H1 (cell line): ENCODE data around the gene TBL1Y. TPM values are rescaled to one million over a fixed set of nuclear protein-coding genes. Genes with fewer than 3 reads are reported as not detected.

Source experiments
- CTCF ChIA-PET: fragments of 300-600 bp; sonication (Branson Sonifier 250); formaldehyde crosslinking; loops from one replicate; lab custom pipeline; 2021; ENCODE audit not compliant: partially characterized antibody; lab: Charles Lee
- POLR2A ChIA-PET: fragments of 300-600 bp; sonication (Branson Sonifier 250); formaldehyde crosslinking; loops from one replicate; lab custom pipeline; 2021; ENCODE audit warnings: inconsistent platforms; ENCODE audit not compliant: partially characterized antibody; lab: Charles Lee
- DNase-seq, 2 experiments: peaks; one replicate each; pipeline versions ENCODE4 v3.0.0 to v3.0.0-alpha.2; 2010 to 2022; ENCODE audit warnings: low spot score in 2 of 2, low read depth in 1 of 2, mixed read lengths in 1 of 2
- FAIRE-seq: peaks from 2 replicates; lab custom pipeline; 2011; peaks lifted over from hg19 to GRCh38; lab: Jason Lieb, UNC
- H2AFZ ChIP-seq: 2 replicates; pipeline ENCODE4 v1.8.1; 2012; ENCODE audit warnings: low read length, inconsistent platforms
- H2AK5ac ChIP-seq: 2 replicates; pipeline ENCODE4 v1.6.1; 2013; ENCODE audit warnings: low read depth, low read length
- H2BK120ac ChIP-seq: replicated peaks from 2 replicates; pipeline ENCODE3; 2013; ENCODE audit warnings: low read depth, low read length, inconsistent platforms
- H2BK12ac ChIP-seq: 2 replicates; pipeline ENCODE4 v1.6.1; 2013; ENCODE audit warnings: low read depth, low read length
- H2BK15ac ChIP-seq: 2 replicates; pipeline ENCODE4 v1.6.1; 2013; ENCODE audit warnings: low read length
- H2BK20ac ChIP-seq: 2 replicates; pipeline ENCODE4 v1.6.1; 2013; ENCODE audit warnings: low read length
- H2BK5ac ChIP-seq: 2 replicates; pipeline ENCODE4 v1.6.1; 2013; ENCODE audit warnings: low read depth, low read length
- H3K14ac ChIP-seq: 2 replicates; pipeline ENCODE4 v1.6.1; 2013; ENCODE audit warnings: inconsistent platforms; ENCODE audit not compliant: insufficient read length
- H3K18ac ChIP-seq: 2 replicates; pipeline ENCODE4 v1.6.1; 2013; ENCODE audit warnings: low read length; ENCODE audit errors: extremely low read depth
- H3K23ac ChIP-seq: 2 replicates; pipeline ENCODE4 v1.6.1; 2013; ENCODE audit warnings: inconsistent platforms; ENCODE audit not compliant: insufficient read length
- H3K23me2 ChIP-seq: 2 replicates; pipeline ENCODE4 v1.6.1; 2013; ENCODE audit warnings: low read depth, low read length
- H3K27ac ChIP-seq: 2 replicates; pipeline ENCODE4 v1.6.1; 2011; ENCODE audit warnings: low read depth, low read length, inconsistent platforms
- H3K27me3 ChIP-seq, 4 experiments: replicated peaks in 1 of 4; 1 replicate in 1 of 4; 2 replicates in 3 of 4; pipeline versions ENCODE4 v1.6.1 to v1.8.1; 2011 to 2013; ENCODE audit warnings: low read length in 3 of 4, mild to moderate bottlenecking in 3 of 4, inconsistent platforms in 2 of 4, mixed read lengths in 2 of 4, moderate library complexity in 1 of 4; ENCODE audit not compliant: control insufficient read depth in 3 of 4, insufficient read depth in 3 of 4; ENCODE audit errors: extremely low read depth in 1 of 4
- H3K36me3 ChIP-seq, 4 experiments: 2 replicates each; pipeline versions ENCODE4 v1.6.1 to v1.8.1; 2011 to 2013; ENCODE audit warnings: mild to moderate bottlenecking in 4 of 4, low read length in 3 of 4, moderate library complexity in 2 of 4, control low read depth in 1 of 4, inconsistent platforms in 1 of 4; ENCODE audit not compliant: insufficient read depth in 4 of 4, control insufficient read depth in 2 of 4
- H3K4ac ChIP-seq: replicated peaks from 2 replicates; pipeline ENCODE3; 2013; ENCODE audit warnings: low read length, low read depth, mixed read lengths, inconsistent platforms; ENCODE audit not compliant: insufficient read length
- H3K4me1 ChIP-seq, 4 experiments: replicated peaks in 1 of 4; 1 replicate in 1 of 4; 2 replicates in 3 of 4; pipeline versions ENCODE4 v1.6.1 to v1.8.1; 2011 to 2013; ENCODE audit warnings: low read length in 3 of 4, inconsistent platforms in 2 of 4, mixed read lengths in 1 of 4; ENCODE audit not compliant: insufficient read depth in 4 of 4, control insufficient read depth in 3 of 4
- H3K4me2 ChIP-seq, 2 experiments: 2 replicates each; pipeline versions ENCODE4 v1.6.1 to v1.8.1; 2011 to 2013; ENCODE audit warnings: low read depth in 2 of 2, low read length in 2 of 2, control low read depth in 1 of 2, inconsistent platforms in 1 of 2, mild to moderate bottlenecking in 1 of 2; ENCODE audit not compliant: insufficient read depth in 1 of 2
- H3K4me3 ChIP-seq, 4 experiments: fragments of 200-600, 300-600 bp in 1 of 4; sonication (generic), shearing (Covaris generic), sonication (Bioruptor Twin) in 1 of 4; 2 replicates each; pipeline versions ENCODE4 v1.5.1 to v1.8.1; 2011 to 2016; ENCODE audit warnings: low read length in 4 of 4, low read depth in 3 of 4, control low read depth in 2 of 4, inconsistent platforms in 2 of 4, mild to moderate bottlenecking in 2 of 4, mixed read lengths in 1 of 4, moderate library complexity in 1 of 4; ENCODE audit not compliant: insufficient read depth in 2 of 4; ENCODE audit errors: extremely low read depth in 1 of 4
- H3K56ac ChIP-seq: replicated peaks from 2 replicates; pipeline ENCODE3; 2013; ENCODE audit warnings: low read depth, mild to moderate bottlenecking, mixed read lengths, low read length, inconsistent platforms; ENCODE audit not compliant: insufficient read length
- H3K79me1 ChIP-seq: 2 replicates; pipeline ENCODE4 v1.6.1; 2013; ENCODE audit warnings: low read depth, low read length, control low read depth
- H3K79me2 ChIP-seq, 2 experiments: 2 replicates each; pipeline versions ENCODE4 v1.6.1 to v1.8.1; 2012 to 2013; ENCODE audit warnings: low read length in 2 of 2, mild to moderate bottlenecking in 2 of 2, inconsistent platforms in 1 of 2; ENCODE audit not compliant: insufficient read depth in 2 of 2, control insufficient read depth in 1 of 2
- H3K9ac ChIP-seq, 4 experiments: replicated peaks in 1 of 4; 1 replicate in 1 of 4; 2 replicates in 3 of 4; pipeline versions ENCODE4 v1.6.1 to v1.8.1; 2011 to 2013; ENCODE audit warnings: low read depth in 3 of 4, low read length in 3 of 4, control low read depth in 2 of 4, mild to moderate bottlenecking in 2 of 4, moderate library complexity in 2 of 4, inconsistent platforms in 1 of 4; ENCODE audit errors: extremely low read depth in 1 of 4
- H3K9me3 ChIP-seq, 2 experiments: 2 replicates each; pipeline versions ENCODE4 v1.6.1 to v1.8.1; 2012 to 2013; ENCODE audit warnings: mild to moderate bottlenecking in 2 of 2, moderate library complexity in 2 of 2, control low read depth in 1 of 2, inconsistent platforms in 1 of 2, low read depth in 1 of 2, low read length in 1 of 2, mixed read lengths in 1 of 2; ENCODE audit not compliant: insufficient read depth in 2 of 2
- H4K20me1 ChIP-seq, 2 experiments: replicated peaks in 1 of 2; 2 replicates each; pipeline versions ENCODE3 to v1.8.1; 2011 to 2013; ENCODE audit warnings: inconsistent platforms in 2 of 2, low read length in 2 of 2, mild to moderate bottlenecking in 1 of 2; ENCODE audit not compliant: insufficient read depth in 2 of 2, control insufficient read depth in 1 of 2
- H4K5ac ChIP-seq: 2 replicates; pipeline ENCODE4 v1.6.1; 2013; ENCODE audit warnings: low read length, low read depth, mixed read lengths, inconsistent platforms; ENCODE audit not compliant: insufficient read length
- H4K8ac ChIP-seq: 2 replicates; pipeline ENCODE4 v1.8.0; 2013; ENCODE audit warnings: mild to moderate bottlenecking, moderate library complexity, low read length, inconsistent platforms; ENCODE audit not compliant: insufficient read depth; ENCODE audit errors: extremely low read depth
- H4K91ac ChIP-seq: replicated peaks from 2 replicates; pipeline ENCODE3; 2013; ENCODE audit warnings: low read length, mixed read lengths, inconsistent platforms; ENCODE audit not compliant: insufficient read length
- BRCA1 ChIP-seq: IDR thresholded peaks from 2 replicates; pipeline ENCODE4 v1.6.1; 2012; ENCODE audit warnings: low read depth, low read length, improper control_type of control experiment
- RAD21 ChIP-seq, 2 experiments: IDR thresholded peaks in 1 of 2; conservative IDR thresholded peaks in 1 of 2; 2 replicates each; pipeline ENCODE4 v1.6.1; 2011; ENCODE audit warnings: low read depth in 2 of 2, low read length in 2 of 2, improper control_type of control experiment in 1 of 2, inconsistent platforms in 1 of 2, mild to moderate bottlenecking in 1 of 2, moderate library complexity in 1 of 2
- RFX5 ChIP-seq: IDR thresholded peaks from 2 replicates; pipeline ENCODE4 v1.6.1; 2011; ENCODE audit warnings: low read depth, low read length, improper control_type of control experiment, borderline replicate concordance
- RNF2 ChIP-seq: fragments of 200-900, 300-1000 bp; sonication (generic); IDR thresholded peaks from 2 replicates; pipeline ENCODE4 v1.7.1; 2016; ENCODE audit warnings: borderline replicate concordance, low read depth, mild to moderate bottlenecking, antibody characterized with exemption, low read length; ENCODE audit not compliant: poor library complexity, severe bottlenecking; ENCODE audit errors: missing control alignments
- RXRA ChIP-seq: IDR thresholded peaks from 2 replicates; pipeline ENCODE4 v1.6.1; 2011; ENCODE audit warnings: low read depth, mild to moderate bottlenecking, low read length, moderate library complexity; ENCODE audit not compliant: insufficient read depth
- SP1 ChIP-seq: IDR thresholded peaks from 2 replicates; pipeline ENCODE4 v1.6.1; 2011; ENCODE audit warnings: low read depth, low read length
- WGBS, 2 experiments: shearing (Covaris generic) in 1 of 2; methylation state at CpG; one replicate each; pipeline versions ENCODE4 v1.1.6 to v1.1.7; 2013 to 2015; ENCODE audit warnings: low lambda C conversion rate in 2 of 2, mixed read lengths in 2 of 2, inconsistent platforms in 1 of 2, low coverage in 1 of 2, missing lambda C conversion rate in 1 of 2; ENCODE audit not compliant: insufficient replicate concordance in 2 of 2, insufficient coverage in 1 of 2, insufficient read length in 1 of 2; ENCODE audit errors: extremely low coverage in 1 of 2, missing lambda C conversion rate in 1 of 2; 5-methylcytosine and 5-hydroxymethylcytosine counted together
- polyA plus RNA-seq, 7 experiments: library from polyadenylated mRNA; depleted of rRNA in 3 of 7; stranded (reverse) in 5 of 7; unstranded in 2 of 7; fragments of >200 nt in 5 of 7; fragments of 200-250 nt in 2 of 7; gene quantifications; 1 replicate in 5 of 7; 2 replicates in 1 of 7; 4 replicates in 1 of 7; pipeline versions ENCODE4 v1.2.1 to v1.2.3, GENCODE V29; 2011 to 2013; ENCODE audit warnings: missing spikeins in 2 of 7, mixed read lengths in 2 of 7
- total RNA-seq: library from RNA; stranded (reverse); fragmentation: NEBNext Ultra II Directional; extraction: Animal tissue kit (Norgen Biotek cat#: 25700); gene quantifications from 2 replicates; pipeline ENCODE4 v1.2.1, GENCODE V29; 2021
- TF ChIP-seq, protein P1 (sequence below), 3 experiments: IDR thresholded peaks; 1 replicate in 2 of 3; 2 replicates in 1 of 3; pipeline versions ENCODE4 v1.5.1 to v1.6.1; 2011; ENCODE audit warnings: low read length in 3 of 3, mild to moderate bottlenecking in 3 of 3, inconsistent platforms in 2 of 3, low read depth in 1 of 3, moderate library complexity in 1 of 3; ENCODE audit not compliant: insufficient read depth in 1 of 3; ENCODE audit errors: control extremely low read depth in 1 of 3

Gene TBL1Y
- total and polyA plus RNA-seq, 2 of the 8 experiments (the other 6 are each of a cell fraction or from before 2014, with no cell fraction given): 2.5 to 4.2 TPM

GRCh38 chrY:7092836-7093235 is 182.3 kb downstream of the TBL1Y start:
- H3K4me2 ChIP-seq: no peak overlapping the region
- peak; percentile 88 for FAIRE-seq

More at GRCh38 chrY:7092836-7093235, 182.3 kb downstream of the TBL1Y start:
- H3K9ac ChIP-seq: no peak overlapping the region
- H2BK120ac ChIP-seq: no peak overlapping the region
- no peaks in the 10 kb centered on the region for H3K36me3 ChIP-seq
- H4K8ac ChIP-seq: no peak overlapping the region
- DNase-seq: no peak
- H4K5ac ChIP-seq: no peak overlapping the region
- H2BK20ac ChIP-seq: no peak overlapping the region
- TF ChIP-seq RNF2 (no peak), RFX5 (no peak), BRCA1 (no peak), SP1 (no peak), RAD21 (IDR thresholded peaks at IDR 0.05 in 1 of 2, conservative IDR thresholded peaks at IDR 0.05 in 1 of 2; ENCODE audit: low read depth in 2 of 2, low read length in 2 of 2) (peak; percentile 46 to 62), RXRA (no peak)
- TF ChIP-seq, protein P1, sequence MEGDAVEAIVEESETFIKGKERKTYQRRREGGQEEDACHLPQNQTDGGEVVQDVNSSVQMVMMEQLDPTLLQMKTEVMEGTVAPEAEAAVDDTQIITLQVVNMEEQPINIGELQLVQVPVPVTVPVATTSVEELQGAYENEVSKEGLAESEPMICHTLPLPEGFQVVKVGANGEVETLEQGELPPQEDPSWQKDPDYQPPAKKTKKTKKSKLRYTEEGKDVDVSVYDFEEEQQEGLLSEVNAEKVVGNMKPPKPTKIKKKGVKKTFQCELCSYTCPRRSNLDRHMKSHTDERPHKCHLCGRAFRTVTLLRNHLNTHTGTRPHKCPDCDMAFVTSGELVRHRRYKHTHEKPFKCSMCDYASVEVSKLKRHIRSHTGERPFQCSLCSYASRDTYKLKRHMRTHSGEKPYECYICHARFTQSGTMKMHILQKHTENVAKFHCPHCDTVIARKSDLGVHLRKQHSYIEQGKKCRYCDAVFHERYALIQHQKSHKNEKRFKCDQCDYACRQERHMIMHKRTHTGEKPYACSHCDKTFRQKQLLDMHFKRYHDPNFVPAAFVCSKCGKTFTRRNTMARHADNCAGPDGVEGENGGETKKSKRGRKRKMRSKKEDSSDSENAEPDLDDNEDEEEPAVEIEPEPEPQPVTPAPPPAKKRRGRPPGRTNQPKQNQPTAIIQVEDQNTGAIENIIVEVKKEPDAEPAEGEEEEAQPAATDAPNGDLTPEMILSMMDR (IDR thresholded peaks at IDR 0.05; ENCODE audit: control extremely low read depth in 1 of 3, insufficient read depth in 1 of 3, low read depth in 1 of 3, low read length in 3 of 3): peak in 2 of 3 experiments; percentile 41 to 70; a peak in 2 of 4 replicates
- TF ChIP-seq, all 59 proteins: peak for 2
- Histone ChIP-seq H3K56ac (no peak overlapping the region), H4K20me1 (no peaks in the 10 kb centered on the region), H3K18ac (no peak overlapping the region), H3K4me3 (no peak overlapping the region), H3K23ac (no peak overlapping the region), H3K9me3 (no peaks in the 10 kb centered on the region), H3K27ac (no peak overlapping the region), H2AFZ (no peak overlapping the region), H3K23me2 (no peaks in the 10 kb centered on the region), H2BK15ac (no peak overlapping the region), H3K79me1 (no peaks in the 10 kb centered on the region), H3K4ac (no peak overlapping the region), H2AK5ac (no peak overlapping the region), H2BK5ac (no peak overlapping the region), H3K79me2 (no peaks in the 10 kb centered on the region), H2BK12ac (no peak overlapping the region), H3K4me1 (no peaks in the 10 kb centered on the region), H3K27me3 (no peaks in the 10 kb centered on the region), H3K14ac (no peak overlapping the region), H4K91ac (no peak overlapping the region)
- CTCF ChIA-PET: interaction anchor here (0.6 to 1.2 kb wide), 5 partner anchors 17 to 131 kb away, joined by 3 to 5 read pairs (median 3); no protein-coding TSS in a partner anchor
- POLR2A ChIA-PET: no interaction called here
- 91% methylated on average over 1 of the region's 1 CpG; no CpG with 5 or more reads in 1 of the 2 experiments for WGBS, 2 experiments
